ENCODE results near the gene LAMP1. TPM values are rescaled to one million over a fixed set of nuclear protein-coding genes. Genes with fewer than 3 reads are reported as not detected.
"Not testable (repeated sequence)": the region's sequence is repeated elsewhere in the genome, so short reads cannot be mapped to it uniquely, and the experiment has no call there.

The LAMP1 gene, protein sequence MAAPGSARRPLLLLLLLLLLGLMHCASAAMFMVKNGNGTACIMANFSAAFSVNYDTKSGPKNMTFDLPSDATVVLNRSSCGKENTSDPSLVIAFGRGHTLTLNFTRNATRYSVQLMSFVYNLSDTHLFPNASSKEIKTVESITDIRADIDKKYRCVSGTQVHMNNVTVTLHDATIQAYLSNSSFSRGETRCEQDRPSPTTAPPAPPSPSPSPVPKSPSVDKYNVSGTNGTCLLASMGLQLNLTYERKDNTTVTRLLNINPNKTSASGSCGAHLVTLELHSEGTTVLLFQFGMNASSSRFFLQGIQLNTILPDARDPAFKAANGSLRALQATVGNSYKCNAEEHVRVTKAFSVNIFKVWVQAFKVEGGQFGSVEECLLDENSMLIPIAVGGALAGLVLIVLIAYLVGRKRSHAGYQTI
- total RNA-seq, result 100 to 1,000 TPM in 2 of 4 donors, 10 to 100 TPM in 2; 85.6 to 144 (median 93.4) TPM

DNA sequence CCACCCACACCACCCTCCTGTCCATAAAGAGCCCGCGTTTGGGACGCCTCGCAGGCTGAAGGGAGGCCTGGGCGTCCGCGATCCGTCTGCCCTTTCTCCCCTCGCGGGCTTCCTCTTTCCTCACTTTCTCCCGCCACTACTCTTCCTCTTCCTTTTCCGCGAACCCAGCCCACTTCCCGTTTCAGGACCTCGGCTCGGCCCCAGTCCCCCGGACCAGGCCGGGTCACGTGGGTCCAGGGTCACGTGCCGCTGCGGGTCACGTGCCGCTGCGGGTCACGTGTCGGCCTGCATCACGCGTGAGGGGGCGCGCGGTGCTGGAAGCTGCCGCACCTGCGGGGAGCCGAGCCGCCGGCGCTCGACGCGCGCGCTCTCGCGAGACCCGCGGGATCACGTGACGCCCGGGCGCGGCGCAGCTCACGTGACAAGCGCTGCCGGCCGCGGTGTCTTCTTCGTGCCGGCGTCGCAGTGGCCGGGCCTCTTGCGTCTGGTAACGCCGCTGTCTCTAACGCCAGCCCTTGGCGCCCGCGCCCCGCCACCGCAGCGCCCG lies at the start of gene LAMP1:
LAMP1 (plus strand) TSS at position 417 of the 547 bp plus-strand sequence. CDS start 196 bp downstream, outside the sequence.
- Histone ChIP-seq H3K27me3 (no peaks in the 10 kb centered on the region), H3K4me1 (no peaks in the 10 kb centered on the region), H3K4me3 (peak within 1 kb of the TSS; percentile 57 to 99), H3K9me3 (no peaks in the 10 kb centered on the region), H3K27ac (peak within 1 kb of the TSS; percentile 79 to 87), H3K36me3 (no peaks in the 10 kb centered on the region)
- intact Hi-C loops (cut with DNase I; ENCODE audit: low total_unique reads), result no loop called here
- DNase-seq, result peak; percentile 97 to 99
- peak; percentile 27 to 69 for TF ChIP-seq POLR2A (IDR thresholded peaks at IDR 0.05)
- TF ChIP-seq, protein P1, sequence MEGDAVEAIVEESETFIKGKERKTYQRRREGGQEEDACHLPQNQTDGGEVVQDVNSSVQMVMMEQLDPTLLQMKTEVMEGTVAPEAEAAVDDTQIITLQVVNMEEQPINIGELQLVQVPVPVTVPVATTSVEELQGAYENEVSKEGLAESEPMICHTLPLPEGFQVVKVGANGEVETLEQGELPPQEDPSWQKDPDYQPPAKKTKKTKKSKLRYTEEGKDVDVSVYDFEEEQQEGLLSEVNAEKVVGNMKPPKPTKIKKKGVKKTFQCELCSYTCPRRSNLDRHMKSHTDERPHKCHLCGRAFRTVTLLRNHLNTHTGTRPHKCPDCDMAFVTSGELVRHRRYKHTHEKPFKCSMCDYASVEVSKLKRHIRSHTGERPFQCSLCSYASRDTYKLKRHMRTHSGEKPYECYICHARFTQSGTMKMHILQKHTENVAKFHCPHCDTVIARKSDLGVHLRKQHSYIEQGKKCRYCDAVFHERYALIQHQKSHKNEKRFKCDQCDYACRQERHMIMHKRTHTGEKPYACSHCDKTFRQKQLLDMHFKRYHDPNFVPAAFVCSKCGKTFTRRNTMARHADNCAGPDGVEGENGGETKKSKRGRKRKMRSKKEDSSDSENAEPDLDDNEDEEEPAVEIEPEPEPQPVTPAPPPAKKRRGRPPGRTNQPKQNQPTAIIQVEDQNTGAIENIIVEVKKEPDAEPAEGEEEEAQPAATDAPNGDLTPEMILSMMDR (IDR thresholded peaks at IDR 0.05), result peak in 2 of 4 experiments; percentile 32 to 46

DNA sequence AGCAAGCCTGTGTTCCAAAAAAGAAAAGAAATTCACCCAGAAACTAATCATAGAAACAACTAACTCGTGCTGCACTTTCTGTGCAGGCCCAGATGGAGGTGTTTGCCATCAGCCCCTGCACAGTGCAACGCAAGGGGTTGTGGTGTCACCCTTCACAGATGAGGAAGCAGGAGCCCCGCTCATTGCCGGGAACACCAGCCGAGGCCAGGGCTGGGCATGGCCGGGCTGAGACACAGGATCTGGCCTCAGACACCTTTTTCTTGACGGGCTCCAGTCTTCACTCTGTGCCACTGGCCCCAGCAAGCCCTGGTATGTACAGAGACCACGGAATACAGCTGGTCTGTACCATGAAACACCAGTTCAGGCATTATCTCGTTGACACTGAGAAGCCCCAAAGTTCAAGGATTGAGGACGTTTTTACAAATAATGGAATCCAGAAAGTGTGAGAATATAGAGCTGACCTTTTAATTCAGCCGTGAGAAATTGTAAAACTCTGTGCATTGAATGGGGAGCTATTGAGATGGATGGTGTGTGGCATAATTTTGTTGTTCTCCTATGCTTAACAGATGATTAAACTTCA lies 44.4 kb upstream of the LAMP1 start:
- no peaks in the 10 kb centered on the region for H3K36me3 ChIP-seq
- TF ChIP-seq POLR2A (IDR thresholded peaks at IDR 0.05), result no peak
- TF ChIP-seq, protein P1 (IDR thresholded peaks at IDR 0.05), result no peak
- intact Hi-C loops (cut with DNase I; ENCODE audit: low total_unique reads), result no loop called here
- no peaks in the 10 kb centered on the region for H3K4me1 ChIP-seq
- no peak overlapping the region for H3K27ac ChIP-seq
- no peak for DNase-seq
- H3K27me3 ChIP-seq, result no peaks in the 10 kb centered on the region
- H3K4me3 ChIP-seq, result no peak overlapping the region
- H3K9me3 ChIP-seq, result no peaks in the 10 kb centered on the region

DNA sequence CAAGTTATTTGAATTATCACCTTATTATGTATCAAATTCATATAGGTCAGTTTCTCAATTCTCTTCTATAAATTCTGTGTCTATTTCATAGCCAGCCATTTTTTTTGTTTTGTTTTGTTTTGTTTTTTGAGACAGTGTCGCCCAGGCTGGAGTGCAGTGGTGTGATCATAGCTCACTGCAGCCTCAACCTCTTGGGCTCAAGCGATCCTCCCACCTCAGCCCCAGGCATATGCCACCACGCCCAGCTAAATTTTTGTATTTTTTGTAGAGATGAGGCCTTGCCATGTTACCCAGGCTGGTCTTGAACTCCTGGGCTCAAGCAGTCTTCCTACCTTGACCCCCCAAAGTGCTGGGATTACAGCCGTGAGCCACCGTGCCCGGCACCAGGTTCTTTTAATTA lies 39.1 kb upstream of the LAMP1 start:
- H3K4me3 ChIP-seq; H3K9me3 ChIP-seq; H3K36me3 ChIP-seq; intact Hi-C loops (cut with DNase I; ENCODE audit: low total_unique reads); H3K27ac ChIP-seq; H3K4me1 ChIP-seq; H3K27me3 ChIP-seq; DNase-seq: not testable (repeated sequence)

DNA sequence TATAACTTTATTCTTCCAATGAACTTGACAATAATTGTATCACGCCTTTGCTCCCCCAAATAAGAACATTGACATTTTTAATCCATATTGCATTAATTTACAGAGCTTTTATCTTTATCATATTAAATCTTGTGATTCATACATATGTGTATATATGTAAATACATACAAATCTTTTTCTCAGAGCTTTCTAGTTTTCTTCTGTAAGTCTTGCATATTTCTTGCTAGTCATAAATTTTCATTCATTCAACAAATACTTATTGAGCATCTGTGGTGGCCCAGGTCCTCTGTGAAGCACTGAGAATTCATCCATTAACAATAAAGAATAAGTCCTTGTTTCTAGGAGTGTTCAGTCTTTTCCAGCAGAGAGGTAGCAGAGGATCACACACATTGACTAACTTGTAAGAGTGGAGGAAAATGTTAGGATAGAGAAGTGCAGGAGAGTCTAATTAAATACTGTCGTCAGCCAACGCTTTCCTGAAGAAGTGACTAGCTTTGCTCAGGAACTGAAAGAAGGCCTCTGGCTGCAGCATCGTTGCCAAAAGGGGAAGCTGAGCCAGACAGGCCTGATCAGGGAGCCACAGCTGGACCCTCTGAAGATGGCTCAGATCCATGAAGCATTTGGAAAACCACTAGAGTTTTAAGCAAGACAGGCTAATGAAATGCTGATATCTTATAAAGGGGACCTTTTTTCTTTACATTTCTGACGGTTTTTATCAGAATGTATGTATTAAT lies 38.6 kb upstream of the LAMP1 start:
- TF ChIP-seq, protein P1 (IDR thresholded peaks at IDR 0.05), result no peak
- no peak for TF ChIP-seq POLR2A (IDR thresholded peaks at IDR 0.05)
- Histone ChIP-seq H3K27ac (no peak overlapping the region), H3K36me3 (no peaks in the 10 kb centered on the region), H3K27me3 (no peaks in the 10 kb centered on the region), H3K4me3 (no peak overlapping the region), H3K4me1 (no peaks in the 10 kb centered on the region), H3K9me3 (no peaks in the 10 kb centered on the region)
- DNase-seq, result no peak
- intact Hi-C loops (cut with DNase I; ENCODE audit: low total_unique reads), result no loop called here

DNA sequence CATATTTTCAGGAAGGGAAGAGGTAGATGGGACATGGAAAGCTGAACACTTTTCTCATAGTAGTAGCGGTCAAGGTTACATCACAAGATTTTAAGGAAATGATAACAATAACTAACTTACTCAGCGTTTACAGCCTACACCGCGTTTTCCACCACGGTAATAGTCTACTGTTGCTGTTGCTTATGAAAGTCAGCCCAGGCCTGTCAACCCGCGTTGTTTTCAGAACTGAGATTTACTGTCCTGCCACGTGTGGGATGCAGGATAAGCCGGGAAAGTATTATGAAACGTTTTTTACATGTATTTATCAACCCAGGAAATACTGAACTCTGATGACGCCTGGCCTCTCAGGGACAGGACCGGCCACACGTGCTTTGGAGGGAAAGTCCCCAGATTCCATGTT lies 36.0 kb upstream of the LAMP1 start:
- Histone ChIP-seq H3K27me3 (no peaks in the 10 kb centered on the region), H3K9me3 (no peaks in the 10 kb centered on the region), H3K4me3 (no peak overlapping the region), H3K27ac (no peak overlapping the region), H3K4me1 (no peaks in the 10 kb centered on the region), H3K36me3 (no peaks in the 10 kb centered on the region)
- DNase-seq, result no peak
- intact Hi-C loops (cut with DNase I; ENCODE audit: low total_unique reads), result no loop called here
- TF ChIP-seq POLR2A (IDR thresholded peaks at IDR 0.05), result no peak
- TF ChIP-seq, protein P1 (IDR thresholded peaks at IDR 0.05), result no peak

DNA sequence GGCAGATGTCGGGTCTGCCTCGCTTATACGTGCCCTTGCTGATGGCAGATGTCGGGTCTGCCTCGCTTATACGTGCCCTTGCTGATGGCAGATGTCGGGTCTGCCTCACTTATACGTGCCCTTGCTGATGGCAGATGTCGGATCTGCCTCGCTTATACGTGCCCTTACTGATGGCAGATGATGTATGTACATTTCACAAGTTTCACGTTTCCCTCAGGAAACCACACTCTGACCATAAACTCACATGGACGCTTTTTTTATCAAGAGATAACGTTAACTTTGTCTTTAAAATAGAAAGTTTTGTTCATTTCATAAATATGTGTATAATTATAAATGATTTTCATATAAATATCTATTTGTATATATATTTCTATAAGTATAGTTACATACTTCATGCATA lies 34.0 kb upstream of the LAMP1 start:
- H3K4me1 ChIP-seq; H3K36me3 ChIP-seq; intact Hi-C loops (cut with DNase I; ENCODE audit: low total_unique reads); H3K9me3 ChIP-seq; DNase-seq; H3K4me3 ChIP-seq; H3K27me3 ChIP-seq; H3K27ac ChIP-seq: not testable (repeated sequence)
